Keratinocyte (primary cell): ENCODE measurements around the gene SLC27A1. TPM values are rescaled to one million over a fixed set of nuclear protein-coding genes. Genes with fewer than 3 reads are reported as not detected.

Experiments
- DNase-seq: peaks from one replicate; pipeline ENCODE4 v3.0.0-alpha.2; 2011; ENCODE audit warnings: low read depth, missing footprints, low spot score
- FAIRE-seq: peaks from 2 replicates; lab custom pipeline; 2011; peaks lifted over from hg19 to GRCh38; lab: Jason Lieb, UNC
- H2AFZ ChIP-seq: 2 replicates; pipeline ENCODE4 v1.6.0; 2012; ENCODE audit warnings: low read length, control low read depth, inconsistent platforms; ENCODE audit not compliant: control insufficient read depth
- H3K27ac ChIP-seq: 2 replicates; pipeline ENCODE4 v1.5.1; 2011; ENCODE audit warnings: low read length; ENCODE audit not compliant: control insufficient read depth, insufficient read depth
- H3K27me3 ChIP-seq: 3 replicates; pipeline ENCODE4 v1.6.0; 2011; ENCODE audit warnings: low read length; ENCODE audit not compliant: control insufficient read depth, insufficient read depth; ENCODE audit errors: extremely low read depth
- H3K36me3 ChIP-seq, 2 experiments: 2 replicates in 1 of 2; 3 replicates in 1 of 2; pipeline ENCODE4 v1.5.1; 2011; ENCODE audit warnings: low read length in 2 of 2, mild to moderate bottlenecking in 1 of 2; ENCODE audit not compliant: control insufficient read depth in 2 of 2, insufficient read depth in 2 of 2; ENCODE audit errors: extremely low read depth in 1 of 2
- H3K4me1 ChIP-seq: 3 replicates; pipeline ENCODE4 v1.5.1; 2011; ENCODE audit warnings: low read length; ENCODE audit not compliant: control insufficient read depth, insufficient read depth; ENCODE audit errors: extremely low read depth
- H3K4me2 ChIP-seq: 3 replicates; pipeline ENCODE4 v1.6.0; 2011; ENCODE audit warnings: low read depth, low read length; ENCODE audit not compliant: control insufficient read depth, insufficient read depth; ENCODE audit errors: extremely low read depth
- H3K4me3 ChIP-seq, 3 experiments: fragments of 200-600 bp in 1 of 3; sonication (generic) in 1 of 3; 2 replicates in 2 of 3; 3 replicates in 1 of 3; pipeline ENCODE4 v1.5.1; 2011 to 2016; ENCODE audit warnings: low read length in 3 of 3, mild to moderate bottlenecking in 3 of 3, control low read depth in 2 of 3, inconsistent platforms in 1 of 3, low read depth in 1 of 3, mixed read lengths in 1 of 3, mixed run types in 1 of 3, moderate library complexity in 1 of 3; ENCODE audit not compliant: control insufficient read depth in 2 of 3, insufficient read depth in 2 of 3; ENCODE audit errors: extremely low read depth in 1 of 3
- H3K79me2 ChIP-seq: 2 replicates; pipeline ENCODE4 v1.6.0; 2012; ENCODE audit warnings: low read length; ENCODE audit not compliant: control insufficient read depth, insufficient read depth
- H3K9ac ChIP-seq: 3 replicates; pipeline ENCODE4 v1.6.0; 2011; ENCODE audit warnings: low read length; ENCODE audit not compliant: control insufficient read depth, insufficient read depth; ENCODE audit errors: extremely low read depth
- H3K9me1 ChIP-seq: 3 replicates; pipeline ENCODE4 v1.6.0; 2011; ENCODE audit warnings: low read length; ENCODE audit not compliant: control insufficient read depth, insufficient read depth; ENCODE audit errors: extremely low read depth
- H3K9me3 ChIP-seq: 2 replicates; pipeline ENCODE4 v1.5.1; 2012; ENCODE audit warnings: low read depth, low read length; ENCODE audit not compliant: control insufficient read depth
- H4K20me1 ChIP-seq: 3 replicates; pipeline ENCODE4 v1.6.0; 2011; ENCODE audit warnings: low read length; ENCODE audit not compliant: control insufficient read depth, insufficient read depth; ENCODE audit errors: extremely low read depth
- EZH2 ChIP-seq: IDR thresholded peaks from one replicate; pipeline ENCODE4 v1.6.1; 2012; ENCODE audit warnings: inconsistent platforms, mild to moderate bottlenecking, low read length, moderate library complexity
- dilution Hi-C: fragments of 300-500 bp; cut with MboI; formaldehyde crosslinking; loops from one replicate; pipeline ENCODE4 v1.7.0; 2020; ENCODE audit warnings: low sequenced_read_pairs; ENCODE audit not compliant: extremely low pct_ligation_motif_present
- polyA plus RNA-seq, 5 experiments: library from polyadenylated mRNA; depleted of rRNA in 3 of 5; stranded (reverse) in 3 of 5; stranded (forward) in 1 of 5; unstranded in 1 of 5; fragments of >200 nt; gene quantifications; 1 replicate in 1 of 5; 2 replicates in 3 of 5; 3 replicates in 1 of 5; pipeline versions ENCODE4 v1.2.1 to v1.2.3, GENCODE V29; 2011 to 2012; ENCODE audit warnings: missing spikeins in 2 of 5, low read depth in 1 of 5, low replicate concordance in 1 of 5
- TF ChIP-seq, protein P1 (sequence below), 3 experiments: IDR thresholded peaks in 1 of 3; conservative IDR thresholded peaks in 1 of 3; optimal IDR thresholded peaks in 1 of 3; 2 replicates in 2 of 3; 3 replicates in 1 of 3; pipeline versions ENCODE3 to v1.5.1; 2011; ENCODE audit warnings: low read length in 3 of 3, mild to moderate bottlenecking in 3 of 3, moderate library complexity in 2 of 3, control low read depth in 1 of 3, inconsistent platforms in 1 of 3; ENCODE audit not compliant: insufficient read depth in 2 of 3; ENCODE audit errors: extremely low read depth in 1 of 3

The SLC27A1 gene
- polyA plus RNA-seq, 1 donor (not counting 4 experiments of a cell fraction or from before 2014, with no cell fraction given): 8.4 TPM

- Histone ChIP-seq H4K20me1 (no peaks in the 10 kb centered on the region), H3K9me3 (no peaks in the 10 kb centered on the region), H3K9ac (no peak overlapping the region), H3K27ac (no peak overlapping the region), H3K4me2 (no peak overlapping the region), H3K27me3 (no peaks in the 10 kb centered on the region), H3K36me3 (peaks cover 0 to 6% of the 10 kb centered on the region in 2 experiments), H2AFZ (no peak overlapping the region), H3K4me1 (peaks cover 11% of the 10 kb centered on the region), H3K9me1 (no peaks in the 10 kb centered on the region), H3K4me3 (no peak overlapping the region), H3K79me2 (peaks cover 3% of the 10 kb centered on the region)
- DNase-seq (no peak), FAIRE-seq (no peak)
- dilution Hi-C loops: no loop called here
- TF ChIP-seq, protein P1, sequence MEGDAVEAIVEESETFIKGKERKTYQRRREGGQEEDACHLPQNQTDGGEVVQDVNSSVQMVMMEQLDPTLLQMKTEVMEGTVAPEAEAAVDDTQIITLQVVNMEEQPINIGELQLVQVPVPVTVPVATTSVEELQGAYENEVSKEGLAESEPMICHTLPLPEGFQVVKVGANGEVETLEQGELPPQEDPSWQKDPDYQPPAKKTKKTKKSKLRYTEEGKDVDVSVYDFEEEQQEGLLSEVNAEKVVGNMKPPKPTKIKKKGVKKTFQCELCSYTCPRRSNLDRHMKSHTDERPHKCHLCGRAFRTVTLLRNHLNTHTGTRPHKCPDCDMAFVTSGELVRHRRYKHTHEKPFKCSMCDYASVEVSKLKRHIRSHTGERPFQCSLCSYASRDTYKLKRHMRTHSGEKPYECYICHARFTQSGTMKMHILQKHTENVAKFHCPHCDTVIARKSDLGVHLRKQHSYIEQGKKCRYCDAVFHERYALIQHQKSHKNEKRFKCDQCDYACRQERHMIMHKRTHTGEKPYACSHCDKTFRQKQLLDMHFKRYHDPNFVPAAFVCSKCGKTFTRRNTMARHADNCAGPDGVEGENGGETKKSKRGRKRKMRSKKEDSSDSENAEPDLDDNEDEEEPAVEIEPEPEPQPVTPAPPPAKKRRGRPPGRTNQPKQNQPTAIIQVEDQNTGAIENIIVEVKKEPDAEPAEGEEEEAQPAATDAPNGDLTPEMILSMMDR (optimal IDR thresholded peaks at IDR 0.05 in 1 of 3, IDR thresholded peaks at IDR 0.05 in 1 of 3, conservative IDR thresholded peaks at IDR 0.05 in 1 of 3; ENCODE audit: extremely low read depth in 1 of 3, insufficient read depth in 2 of 3, low read length in 3 of 3): no peak
- no peak for TF ChIP-seq EZH2
These were observed 13.3 kb downstream of the SLC27A1 start for GRCh38 chr19:17483605-17484002.

- dilution Hi-C loops: no loop called here
- peaks cover 19% of the 10 kb centered on the region for H3K4me1 ChIP-seq
- no peak for DNase-seq
- no peak overlapping the region for H3K9ac ChIP-seq
- H3K9me1 ChIP-seq: no peaks in the 10 kb centered on the region
- H3K4me2 ChIP-seq: no peak overlapping the region
- no peak overlapping the region for H2AFZ ChIP-seq
- no peaks in the 10 kb centered on the region for H3K27me3 ChIP-seq
- TF ChIP-seq, protein P1 (optimal IDR thresholded peaks at IDR 0.05 in 1 of 3, IDR thresholded peaks at IDR 0.05 in 1 of 3, conservative IDR thresholded peaks at IDR 0.05 in 1 of 3; ENCODE audit: extremely low read depth in 1 of 3, insufficient read depth in 2 of 3, low read length in 3 of 3): no peak
- no peak for TF ChIP-seq EZH2
- no peaks in the 10 kb centered on the region for H3K9me3 ChIP-seq
- H3K79me2 ChIP-seq: peaks cover 3% of the 10 kb centered on the region
- H3K36me3 ChIP-seq: peaks cover 0 to 6% of the 10 kb centered on the region in 2 experiments
- H3K4me3 ChIP-seq: no peak overlapping the region
- H4K20me1 ChIP-seq: no peaks in the 10 kb centered on the region
- no peak for FAIRE-seq
- H3K27ac ChIP-seq: no peak overlapping the region
These were observed 14.3 kb downstream of the SLC27A1 start for GRCh38 chr19:17484520-17485185.
